ENCODE results near the gene PTPRZ1.

Gene PTPRZ1

DNA sequence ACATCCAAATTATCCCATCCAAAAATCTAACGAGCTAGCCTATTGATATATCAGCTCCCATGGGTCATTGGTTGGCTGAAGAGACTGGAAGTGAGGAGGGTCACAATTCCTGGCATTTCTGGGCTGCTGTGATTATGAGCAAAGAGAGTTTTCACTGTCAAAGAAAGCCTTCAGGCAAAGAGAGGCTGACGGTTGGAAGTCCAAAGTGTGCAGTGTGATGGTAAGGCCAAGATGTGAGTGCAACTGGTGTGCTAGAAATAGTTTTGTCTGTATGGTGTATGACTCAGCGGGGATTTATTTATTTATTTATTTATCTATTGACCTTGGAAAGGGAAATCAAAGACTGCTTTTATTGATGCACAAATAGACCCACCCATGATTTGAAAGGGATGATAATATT, 196.0 kb downstream of the PTPRZ1 start:
- Histone ChIP-seq H3K4me3 (ENCODE audit: low read length) (no peak overlapping the region), H3K36me3 (replicated peaks; ENCODE audit: low read depth, low read length) (no peaks in the 10 kb centered on the region), H2AFZ (ENCODE audit: low read depth, low read length) (no peak overlapping the region), H4K20me1 (ENCODE audit: insufficient read depth, low read length) (no peaks in the 10 kb centered on the region), H3K4me2 (ENCODE audit: low read length) (no peak overlapping the region), H3K27ac (ENCODE audit: low read length) (no peak overlapping the region), H3K9me3 (ENCODE audit: insufficient read depth, low read length) (no peaks in the 10 kb centered on the region), H3K27me3 (ENCODE audit: low read depth, low read length) (no peaks in the 10 kb centered on the region), H3K79me2 (ENCODE audit: low read length) (no peaks in the 10 kb centered on the region), H3K9ac (ENCODE audit: low read length) (no peak overlapping the region), H3K4me1 (ENCODE audit: low read length) (peaks cover 4% of the 10 kb centered on the region; the same call in 1 of the 2 replicates)
- TF ChIP-seq, protein P1, sequence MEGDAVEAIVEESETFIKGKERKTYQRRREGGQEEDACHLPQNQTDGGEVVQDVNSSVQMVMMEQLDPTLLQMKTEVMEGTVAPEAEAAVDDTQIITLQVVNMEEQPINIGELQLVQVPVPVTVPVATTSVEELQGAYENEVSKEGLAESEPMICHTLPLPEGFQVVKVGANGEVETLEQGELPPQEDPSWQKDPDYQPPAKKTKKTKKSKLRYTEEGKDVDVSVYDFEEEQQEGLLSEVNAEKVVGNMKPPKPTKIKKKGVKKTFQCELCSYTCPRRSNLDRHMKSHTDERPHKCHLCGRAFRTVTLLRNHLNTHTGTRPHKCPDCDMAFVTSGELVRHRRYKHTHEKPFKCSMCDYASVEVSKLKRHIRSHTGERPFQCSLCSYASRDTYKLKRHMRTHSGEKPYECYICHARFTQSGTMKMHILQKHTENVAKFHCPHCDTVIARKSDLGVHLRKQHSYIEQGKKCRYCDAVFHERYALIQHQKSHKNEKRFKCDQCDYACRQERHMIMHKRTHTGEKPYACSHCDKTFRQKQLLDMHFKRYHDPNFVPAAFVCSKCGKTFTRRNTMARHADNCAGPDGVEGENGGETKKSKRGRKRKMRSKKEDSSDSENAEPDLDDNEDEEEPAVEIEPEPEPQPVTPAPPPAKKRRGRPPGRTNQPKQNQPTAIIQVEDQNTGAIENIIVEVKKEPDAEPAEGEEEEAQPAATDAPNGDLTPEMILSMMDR (IDR thresholded peaks at IDR 0.05; ENCODE audit: low read depth, low read length) = no peak
- TF ChIP-seq EZH2phosphoT487 (IDR thresholded peaks at IDR 0.05; ENCODE audit: low read depth) = no peak

DNA sequence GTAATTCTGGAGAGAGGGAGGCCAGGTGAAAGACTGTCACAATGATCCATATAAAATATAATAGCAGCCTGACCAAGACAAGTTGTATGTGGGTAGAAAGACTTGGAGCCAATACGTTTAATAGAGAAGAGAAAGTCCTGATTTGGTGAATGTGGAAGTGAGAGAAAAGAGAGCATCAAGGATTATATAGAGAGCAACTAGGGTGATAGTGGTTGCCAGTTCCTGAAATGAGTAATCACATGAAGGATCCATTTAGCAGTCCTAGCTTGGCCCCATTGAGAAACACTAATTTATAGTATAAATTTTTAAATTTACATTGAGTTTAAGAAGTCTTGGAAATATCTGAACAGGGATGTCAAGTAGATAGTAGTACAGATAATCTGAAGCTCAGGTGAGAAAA, 197.1 kb downstream of the PTPRZ1 start:
- Histone ChIP-seq H3K4me3 (ENCODE audit: low read length) (no peak overlapping the region), H3K4me1 (ENCODE audit: low read length) (peaks cover 4% of the 10 kb centered on the region; the same call in 1 of the 2 replicates), H3K9me3 (ENCODE audit: insufficient read depth, low read length) (no peaks in the 10 kb centered on the region), H3K27ac (ENCODE audit: low read length) (no peak overlapping the region), H3K79me2 (ENCODE audit: low read length) (no peaks in the 10 kb centered on the region), H2AFZ (ENCODE audit: low read depth, low read length) (no peak overlapping the region), H3K9ac (ENCODE audit: low read length) (no peak overlapping the region), H4K20me1 (ENCODE audit: insufficient read depth, low read length) (no peaks in the 10 kb centered on the region), H3K36me3 (replicated peaks; ENCODE audit: low read depth, low read length) (no peaks in the 10 kb centered on the region), H3K27me3 (ENCODE audit: low read depth, low read length) (no peaks in the 10 kb centered on the region), H3K4me2 (ENCODE audit: low read length) (no peak overlapping the region)
- TF ChIP-seq EZH2phosphoT487 (IDR thresholded peaks at IDR 0.05; ENCODE audit: low read depth) = no peak
- TF ChIP-seq, protein P1 (IDR thresholded peaks at IDR 0.05; ENCODE audit: low read depth, low read length) = no peak

DNA sequence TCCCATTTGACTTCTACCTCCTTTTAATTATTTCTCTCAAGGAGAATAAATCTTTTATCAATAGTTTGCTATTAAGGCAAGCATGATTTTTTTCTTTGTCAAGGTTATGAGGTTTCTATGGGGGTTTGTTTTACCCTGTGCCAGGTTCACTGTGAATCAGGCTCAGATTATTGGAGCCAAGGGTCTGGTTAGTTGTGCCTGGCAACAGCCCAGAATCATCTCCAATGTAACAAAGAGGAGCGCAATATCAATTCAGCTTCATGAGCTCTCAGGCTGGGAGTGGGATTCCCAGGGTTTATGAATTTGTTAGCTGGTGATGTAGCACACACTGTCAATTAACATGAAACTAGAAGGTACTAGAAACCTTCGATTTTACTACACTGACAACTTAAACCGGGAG, 197.9 kb downstream of the PTPRZ1 start:
- H3K36me3 ChIP-seq (replicated peaks; ENCODE audit: low read depth, low read length) = no peaks in the 10 kb centered on the region
- H3K9me3 ChIP-seq (ENCODE audit: insufficient read depth, low read length) = no peaks in the 10 kb centered on the region
- H3K27ac ChIP-seq (ENCODE audit: low read length) = no peak overlapping the region
- H3K4me3 ChIP-seq (ENCODE audit: low read length) = no peak overlapping the region
- H3K9ac ChIP-seq (ENCODE audit: low read length) = no peak overlapping the region
- H3K4me2 ChIP-seq (ENCODE audit: low read length) = no peak overlapping the region
- TF ChIP-seq, protein P1 (IDR thresholded peaks at IDR 0.05; ENCODE audit: low read depth, low read length) = no peak
- no peak for TF ChIP-seq EZH2phosphoT487 (IDR thresholded peaks at IDR 0.05; ENCODE audit: low read depth)
- H2AFZ ChIP-seq (ENCODE audit: low read depth, low read length) = no peak overlapping the region
- H4K20me1 ChIP-seq (ENCODE audit: insufficient read depth, low read length) = no peaks in the 10 kb centered on the region
- no peaks in the 10 kb centered on the region for H3K27me3 ChIP-seq (ENCODE audit: low read depth, low read length)
- peaks cover 4% of the 10 kb centered on the region; the same call in 1 of the 2 replicates for H3K4me1 ChIP-seq (ENCODE audit: low read length)
- no peaks in the 10 kb centered on the region for H3K79me2 ChIP-seq (ENCODE audit: low read length)

DNA sequence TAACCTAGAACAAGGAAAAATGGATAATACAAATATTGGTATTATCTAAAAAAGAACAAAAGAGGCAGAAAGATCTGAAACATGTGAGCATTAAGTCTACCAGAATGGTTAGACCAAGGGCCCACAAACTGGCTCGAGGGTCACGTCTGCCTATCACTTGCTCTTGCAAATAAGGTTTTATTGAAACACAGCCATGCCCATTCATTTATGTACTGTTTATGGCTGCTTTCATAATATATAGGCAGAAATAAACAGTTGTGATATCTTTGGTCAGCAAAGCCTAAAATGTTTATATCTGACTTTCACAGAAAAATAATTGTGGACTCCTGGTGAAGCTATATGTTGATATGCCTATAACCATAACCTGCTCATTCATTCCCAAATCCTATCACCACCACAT, 199.3 kb downstream of the PTPRZ1 start:
- no peaks in the 10 kb centered on the region for H3K27me3 ChIP-seq (ENCODE audit: low read depth, low read length)
- no peaks in the 10 kb centered on the region for H3K36me3 ChIP-seq (replicated peaks; ENCODE audit: low read depth, low read length)
- TF ChIP-seq, protein P1 (IDR thresholded peaks at IDR 0.05; ENCODE audit: low read depth, low read length) = no peak
- TF ChIP-seq EZH2phosphoT487 (IDR thresholded peaks at IDR 0.05; ENCODE audit: low read depth) = no peak
- no peaks in the 10 kb centered on the region for H4K20me1 ChIP-seq (ENCODE audit: insufficient read depth, low read length)
- no peak overlapping the region for H3K4me2 ChIP-seq (ENCODE audit: low read length)
- H3K9ac ChIP-seq (ENCODE audit: low read length) = no peak overlapping the region
- H3K4me1 ChIP-seq (ENCODE audit: low read length) = peaks cover 4% of the 10 kb centered on the region; the same call in 1 of the 2 replicates
- no peak overlapping the region for H3K4me3 ChIP-seq (ENCODE audit: low read length)
- H3K27ac ChIP-seq (ENCODE audit: low read length) = no peak overlapping the region
- H2AFZ ChIP-seq (ENCODE audit: low read depth, low read length) = no peak overlapping the region
- H3K9me3 ChIP-seq (ENCODE audit: insufficient read depth, low read length) = no peaks in the 10 kb centered on the region
- no peaks in the 10 kb centered on the region for H3K79me2 ChIP-seq (ENCODE audit: low read length)

Data from OCI-LY3 (cell line).